IMR-90 (cell line): Measurements from ENCODE around the gene RAI1. TPM values are rescaled to one million over a fixed set of nuclear protein-coding genes. Genes with fewer than 3 reads are reported as not detected.

ENCODE experiments used
- ATAC-seq: fragments of 200-7000 bp; cut with Tn5 transposase; 2 replicates; pipeline ENCODE4 v1.9.1; 2020; ENCODE audit warnings: low read depth, mild to moderate bottlenecking, moderate library complexity
- BruUV-seq: library from RNA; stranded (reverse); fragments of 400-500 nt; replicated peaks from 2 replicates; lab custom pipeline; 2021; lab: Mats Ljungman, UMichigan
- CTCF ChIA-PET: fragments of 300-600 bp; formaldehyde crosslinking; extraction: SDS; loops from one replicate; lab custom pipeline; 2021; ENCODE audit warnings: antibody characterized with exemption; lab: Yijun Ruan, JAX
- POLR2A ChIA-PET: fragments of 300-600 bp; sonication (Branson Sonifier 250); formaldehyde crosslinking; loops from one replicate; lab custom pipeline; 2022; ENCODE audit warnings: antibody characterized with exemption; ENCODE audit not compliant: unreplicated experiment; lab: Charles Lee
- DNase-seq: peaks from one replicate; pipeline ENCODE4 v3.0.0; 2013
- H2AFZ ChIP-seq: replicated peaks from 2 replicates; pipeline ENCODE3; 2013; ENCODE audit warnings: low read length, mild to moderate bottlenecking; ENCODE audit not compliant: poor library complexity
- H2AK5ac ChIP-seq: 2 replicates; pipeline ENCODE4 v1.6.1; 2013; ENCODE audit warnings: low read depth, low read length, inconsistent platforms
- H2AK9ac ChIP-seq: replicated peaks from 2 replicates; pipeline ENCODE3; 2013; ENCODE audit warnings: mild to moderate bottlenecking, low read depth, low read length, moderate library complexity; ENCODE audit not compliant: poor library complexity
- H2BK120ac ChIP-seq: 2 replicates; pipeline ENCODE4 v1.6.1; 2013; ENCODE audit warnings: low read depth, low read length, inconsistent platforms
- H2BK15ac ChIP-seq: 3 replicates; pipeline ENCODE4 v1.6.1; 2013; ENCODE audit warnings: low read depth, low read length, inconsistent platforms
- H2BK20ac ChIP-seq: 2 replicates; pipeline ENCODE4 v1.6.1; 2013; ENCODE audit warnings: low read depth, mild to moderate bottlenecking, inconsistent platforms, low read length, moderate library complexity
- H2BK5ac ChIP-seq: 2 replicates; pipeline ENCODE4 v1.6.1; 2013; ENCODE audit warnings: mild to moderate bottlenecking, low read depth, low read length, inconsistent platforms; ENCODE audit not compliant: poor library complexity, severe bottlenecking
- H3K14ac ChIP-seq: replicated peaks from 2 replicates; pipeline ENCODE4 v1.6.1; 2013; ENCODE audit warnings: low read depth, low read length, inconsistent platforms
- H3K18ac ChIP-seq: 2 replicates; pipeline ENCODE4 v1.6.1; 2013; ENCODE audit warnings: low read depth, low read length, control low read depth
- H3K23ac ChIP-seq: 2 replicates; pipeline ENCODE4 v1.6.1; 2013; ENCODE audit warnings: low read depth, low read length, inconsistent platforms
- H3K27ac ChIP-seq: 2 replicates; pipeline ENCODE4 v1.5.1; 2013; ENCODE audit warnings: mild to moderate bottlenecking, control low read depth, low read length; ENCODE audit not compliant: insufficient read depth
- H3K27me3 ChIP-seq: 2 replicates; pipeline ENCODE4 v1.6.1; 2013; ENCODE audit warnings: low read length; ENCODE audit not compliant: control insufficient read depth, insufficient read depth
- H3K36me3 ChIP-seq: 2 replicates; pipeline ENCODE4 v1.6.1; 2013; ENCODE audit warnings: low read length, mixed read lengths; ENCODE audit not compliant: control insufficient read depth, insufficient read depth
- H3K4ac ChIP-seq: 2 replicates; pipeline ENCODE4 v1.6.1; 2013; ENCODE audit warnings: low read depth, low read length, inconsistent platforms
- H3K4me1 ChIP-seq: 2 replicates; pipeline ENCODE4 v1.6.1; 2013; ENCODE audit warnings: low read length, mixed read lengths; ENCODE audit not compliant: control insufficient read depth, insufficient read depth
- H3K4me2 ChIP-seq: 2 replicates; pipeline ENCODE4 v1.6.1; 2013; ENCODE audit warnings: low read depth, mild to moderate bottlenecking, control low read depth, low read length, moderate library complexity
- H3K4me3 ChIP-seq: 2 replicates; pipeline ENCODE4 v1.5.1; 2013; ENCODE audit warnings: low read depth, mild to moderate bottlenecking, control low read depth, low read length, moderate library complexity; ENCODE audit not compliant: insufficient read depth
- H3K56ac ChIP-seq: 2 replicates; pipeline ENCODE4 v1.6.1; 2013; ENCODE audit warnings: low read length, inconsistent platforms; ENCODE audit not compliant: insufficient read depth; ENCODE audit errors: extremely low read depth
- H3K79me1 ChIP-seq, 2 experiments: 2 replicates each; pipeline ENCODE4 v1.6.1; 2013; ENCODE audit warnings: low read length in 2 of 2, inconsistent platforms in 1 of 2, low read depth in 1 of 2
- H3K9ac ChIP-seq: 2 replicates; pipeline ENCODE4 v1.6.1; 2013; ENCODE audit warnings: low read depth, low read length, control low read depth
- H3K9me1 ChIP-seq: 2 replicates; pipeline ENCODE4 v1.6.1; 2013; ENCODE audit warnings: low read length, inconsistent platforms; ENCODE audit not compliant: insufficient read depth
- H3K9me3 ChIP-seq: 2 replicates; pipeline ENCODE4 v1.6.1; 2013; ENCODE audit warnings: low read length; ENCODE audit not compliant: control insufficient read depth, insufficient read depth
- H4K20me1 ChIP-seq: 2 replicates; pipeline ENCODE4 v1.6.1; 2013; ENCODE audit warnings: low read length, inconsistent platforms; ENCODE audit not compliant: insufficient read depth
- H4K5ac ChIP-seq: 2 replicates; pipeline ENCODE4 v1.6.1; 2013; ENCODE audit warnings: mild to moderate bottlenecking, low read depth, low read length, control low read depth
- H4K8ac ChIP-seq, 2 experiments: 2 replicates each; pipeline ENCODE4 v1.6.1; 2013; ENCODE audit warnings: low read depth in 2 of 2, low read length in 2 of 2, control low read depth in 1 of 2, inconsistent platforms in 1 of 2
- H4K91ac ChIP-seq: 2 replicates; pipeline ENCODE4 v1.6.1; 2013; ENCODE audit warnings: low read depth, low read length, inconsistent platforms; ENCODE audit not compliant: insufficient read depth
- BHLHE40 ChIP-seq: fragments of 150-350 bp; IDR thresholded peaks from 2 replicates; pipeline ENCODE4 v1.6.1; 2016; ENCODE audit warnings: mild to moderate bottlenecking, low read depth, low read length
- MAFK ChIP-seq: IDR thresholded peaks from 2 replicates; pipeline ENCODE4 v1.6.1; 2012; ENCODE audit warnings: low read depth, low read length, improper control_type of control experiment
- WGBS, 2 experiments: methylation state at CpG; one replicate each; pipeline versions ENCODE4 v1.1.5 to v1.1.7; 2013; ENCODE audit warnings: missing lambda C conversion rate in 2 of 2; ENCODE audit not compliant: insufficient read length in 1 of 2; ENCODE audit errors: extremely low coverage in 2 of 2; 5-methylcytosine and 5-hydroxymethylcytosine counted together
- dilution Hi-C: fragments of 300-500 bp; cut with HindIII; formaldehyde crosslinking; loops from one replicate; pipeline ENCODE4 v1.14.3; 2018; ENCODE audit warnings: low sequenced_read_pairs; ENCODE audit not compliant: unreplicated experiment
- in situ Hi-C: fragments of 300-500 bp; cut with MboI; formaldehyde crosslinking; loops from 3 replicates; pipeline ENCODE4 v1.14.3; 2019; ENCODE audit warnings: low sequenced_read_pairs, inconsistent platforms, mixed read lengths
- intact Hi-C: fragments of 100-400 bp; cut with micrococcal nuclease; formaldehyde crosslinking; loops from 2 replicates; pipeline ENCODE4 v1.10.0; 2022
- polyA plus RNA-seq, 3 experiments: library from polyadenylated mRNA; depleted of rRNA; stranded (reverse); fragments of >200 nt; gene quantifications; 2 replicates each; pipeline ENCODE4 v1.2.3, GENCODE V29; 2012; ENCODE audit warnings: low replicate concordance in 1 of 3
- total RNA-seq: library from RNA; depleted of rRNA; stranded (reverse); fragments of >200 nt; gene quantifications from 2 replicates; pipeline ENCODE4 v1.2.3, GENCODE V29; 2012

Gene RAI1
- total and polyA plus RNA-seq, 2 of the 4 experiments (the other 2 are of a cell fraction), result 1.8 to 10.5 TPM

DNA sequence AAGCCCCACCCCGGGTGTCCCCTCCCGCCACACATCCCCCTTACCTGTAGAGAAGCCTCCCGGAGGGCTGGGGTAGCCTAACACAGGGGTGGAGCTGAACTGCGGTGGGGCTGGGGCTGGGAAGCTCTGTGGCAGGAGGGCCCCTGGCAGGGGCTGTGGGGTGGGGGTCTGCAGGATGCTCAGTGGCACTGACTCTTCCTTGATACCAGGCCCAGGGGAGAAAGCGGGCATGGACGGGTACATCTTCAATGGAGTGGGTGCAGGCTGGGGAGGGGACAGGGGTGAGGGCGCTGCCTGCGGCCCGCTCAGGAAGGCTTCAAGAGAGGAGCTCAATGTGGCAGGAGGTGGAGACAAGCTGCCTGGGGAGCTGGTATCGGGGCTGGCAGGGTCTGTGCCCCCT lies 138.8 kb downstream of the RAI1 start:
- Histone ChIP-seq H3K9me3 (no peaks in the 10 kb centered on the region), H2AK9ac (peak overlapping the region; percentile 50), H3K4me1 (peaks cover 52% of the 10 kb centered on the region), H4K91ac (no peak overlapping the region), H2BK5ac (no peak overlapping the region), H3K18ac (no peak overlapping the region), H2BK20ac (no peak overlapping the region), H3K4ac (peak overlapping the region; percentile 35; the same call in 1 of the 2 replicates), H3K9ac (no peak overlapping the region), H3K9me1 (peaks cover 36% of the 10 kb centered on the region), H4K5ac (no peak overlapping the region), H2BK120ac (no peak overlapping the region), H3K27ac (no peak overlapping the region), H2BK15ac (no peak overlapping the region), H3K4me3 (no peak overlapping the region), H3K4me2 (no peak overlapping the region), H2AK5ac (peak overlapping the region; percentile 66), H3K27me3 (no peaks in the 10 kb centered on the region), H2AFZ (no peak overlapping the region), H4K8ac (no peak overlapping the region), H3K14ac (no peak overlapping the region), H3K36me3 (peaks cover 39% of the 10 kb centered on the region), H3K56ac (no peak overlapping the region), H4K20me1 (peaks cover 75% of the 10 kb centered on the region), H3K23ac (no peak overlapping the region), H3K79me1 (peaks cover 34 to 74% of the 10 kb centered on the region in 2 experiments)
- ATAC-seq (no peak), DNase-seq (no peak)
- WGBS, 2 experiments, result 89% methylated on average over 3 of the region's 10 CpGs; no CpG with 5 or more reads in 1 of the 2 experiments
- dilution Hi-C loops, result no loop called here
- TF ChIP-seq BHLHE40 (no peak), MAFK (no peak)
- intact Hi-C loops, result no loop called here
- in situ Hi-C loops, result no loop called here
- BruUV-seq, result no TSS peak
- POLR2A ChIA-PET, result no interaction called here
- CTCF ChIA-PET, result no interaction called here
